H9 (cell line): ENCODE measurements around the gene ERC1. TPM values are rescaled to one million over a fixed set of nuclear protein-coding genes. Genes with fewer than 3 reads are reported as not detected.

Source experiments
- DNase-seq: peaks from one replicate; pipeline ENCODE4 v3.0.0-alpha.2; 2017
- H2AFZ ChIP-seq: one replicate; pipeline ENCODE4 v1.6.1; 2013; ENCODE audit warnings: mild to moderate bottlenecking, low read length, control low read depth, moderate library complexity
- H2AK5ac ChIP-seq: 2 replicates; pipeline ENCODE4 v1.6.1; 2013; ENCODE audit warnings: low read length, control low read depth, mixed read lengths; ENCODE audit not compliant: insufficient read length
- H2BK120ac ChIP-seq: one replicate; pipeline ENCODE4 v1.6.1; 2013; ENCODE audit warnings: low read depth, mild to moderate bottlenecking, low read length, control low read depth, inconsistent platforms; ENCODE audit not compliant: poor library complexity, severe bottlenecking
- H2BK12ac ChIP-seq: 2 replicates; pipeline ENCODE4 v1.6.1; 2013; ENCODE audit warnings: low read length, control low read depth, mixed read lengths, low read depth; ENCODE audit not compliant: insufficient read length
- H2BK15ac ChIP-seq: 2 replicates; pipeline ENCODE4 v1.6.1; 2013; ENCODE audit warnings: low read depth, low read length, control low read depth
- H2BK20ac ChIP-seq: one replicate; pipeline ENCODE4 v1.6.1; 2013; ENCODE audit warnings: low read depth, mild to moderate bottlenecking, low read length, control low read depth, inconsistent platforms; ENCODE audit not compliant: poor library complexity, severe bottlenecking
- H2BK5ac ChIP-seq: 2 replicates; pipeline ENCODE4 v1.6.1; 2013; ENCODE audit warnings: low read length, control low read depth, mixed read lengths; ENCODE audit not compliant: insufficient read length
- H3K14ac ChIP-seq: 2 replicates; pipeline ENCODE4 v1.6.1; 2013; ENCODE audit warnings: low read length, control low read depth; ENCODE audit not compliant: insufficient read depth
- H3K18ac ChIP-seq: 2 replicates; pipeline ENCODE4 v1.6.1; 2013; ENCODE audit warnings: low read depth, mild to moderate bottlenecking, mixed read lengths, low read length, control low read depth; ENCODE audit not compliant: insufficient read length
- H3K23ac ChIP-seq: 2 replicates; pipeline ENCODE4 v1.6.1; 2013; ENCODE audit warnings: low read length, control low read depth, mixed read lengths, low read depth; ENCODE audit not compliant: insufficient read length
- H3K23me2 ChIP-seq: 2 replicates; pipeline ENCODE4 v1.6.1; 2013; ENCODE audit warnings: low read depth, mild to moderate bottlenecking, mixed read lengths, low read length, control low read depth; ENCODE audit not compliant: insufficient read length, poor library complexity, severe bottlenecking
- H3K27ac ChIP-seq: 2 replicates; pipeline ENCODE4 v1.5.1; 2013; ENCODE audit warnings: low read length, control low read depth, mixed read lengths, low read depth; ENCODE audit not compliant: insufficient read length
- H3K27me3 ChIP-seq: 2 replicates; pipeline ENCODE4 v1.6.1; 2013; ENCODE audit warnings: low read length, control low read depth, inconsistent platforms; ENCODE audit not compliant: insufficient read depth
- H3K4ac ChIP-seq: 2 replicates; pipeline ENCODE4 v1.6.1; 2013; ENCODE audit warnings: low read depth, mild to moderate bottlenecking, control low read depth, inconsistent platforms, low read length, moderate library complexity
- H3K4me1 ChIP-seq: 2 replicates; pipeline ENCODE4 v1.6.1; 2013; ENCODE audit warnings: low read length, control low read depth, inconsistent platforms; ENCODE audit not compliant: insufficient read depth
- H3K4me2 ChIP-seq: 2 replicates; pipeline ENCODE4 v1.6.1; 2013; ENCODE audit warnings: low read length, control low read depth, mixed read lengths; ENCODE audit not compliant: insufficient read length, insufficient read depth
- H3K56ac ChIP-seq: 2 replicates; pipeline ENCODE4 v1.6.1; 2013; ENCODE audit warnings: low read depth, mild to moderate bottlenecking, mixed read lengths, low read length, control low read depth; ENCODE audit not compliant: insufficient read length
- H3K79me1 ChIP-seq: 2 replicates; pipeline ENCODE4 v1.6.1; 2013; ENCODE audit warnings: low read depth, mild to moderate bottlenecking, moderate library complexity, low read length, control low read depth, inconsistent platforms; ENCODE audit not compliant: insufficient read depth, poor library complexity, severe bottlenecking
- H3K79me2 ChIP-seq: 2 replicates; pipeline ENCODE4 v1.6.1; 2013; ENCODE audit warnings: low read length, control low read depth, inconsistent platforms; ENCODE audit not compliant: insufficient read depth
- H3K9ac ChIP-seq: 2 replicates; pipeline ENCODE4 v1.6.1; 2013; ENCODE audit warnings: low read length, control low read depth, mixed read lengths; ENCODE audit not compliant: insufficient read length; ENCODE audit errors: extremely low read depth
- H3K9me3 ChIP-seq: one replicate; pipeline ENCODE4 v1.6.1; 2013; ENCODE audit warnings: low read depth, low read length, inconsistent platforms; ENCODE audit not compliant: control insufficient read depth
- H3T11ph ChIP-seq: one replicate; pipeline ENCODE4 v1.6.1; 2013; ENCODE audit warnings: mild to moderate bottlenecking, low read length, control low read depth, inconsistent platforms
- H4K20me1 ChIP-seq: one replicate; pipeline ENCODE4 v1.6.1; 2013; ENCODE audit not compliant: control insufficient read depth, insufficient read length, insufficient read depth
- H4K5ac ChIP-seq: 2 replicates; pipeline ENCODE4 v1.6.1; 2013; ENCODE audit warnings: low read depth, mild to moderate bottlenecking, mixed read lengths, low read length, control low read depth; ENCODE audit not compliant: insufficient read length
- H4K8ac ChIP-seq: replicated peaks from 2 replicates; pipeline ENCODE4 v1.6.1; 2013; ENCODE audit warnings: low read length, control low read depth, mixed read lengths, low read depth; ENCODE audit not compliant: insufficient read length
- H4K91ac ChIP-seq: 2 replicates; pipeline ENCODE4 v1.6.1; 2013; ENCODE audit warnings: low read depth, mild to moderate bottlenecking, moderate library complexity, mixed read lengths, low read length, control low read depth; ENCODE audit not compliant: insufficient read length
- H3K27ac Mint-ChIP-seq, 3 experiments: 2 replicates in 2 of 3; 3 replicates in 1 of 3; pipeline ENCODE4 v1.8.0; 2020 to 2021; ENCODE audit warnings: mixed read lengths in 3 of 3, mild to moderate bottlenecking in 1 of 3, moderate library complexity in 1 of 3
- H3K27me3 Mint-ChIP-seq: 2 replicates; pipeline ENCODE4 v1.8.0; 2021; ENCODE audit warnings: low read depth, mild to moderate bottlenecking, moderate library complexity, mixed read lengths
- H3K36me3 Mint-ChIP-seq, 3 experiments: 2 replicates in 2 of 3; 3 replicates in 1 of 3; pipeline ENCODE4 v1.8.0; 2020 to 2021; ENCODE audit warnings: low read depth in 3 of 3, mixed read lengths in 3 of 3; ENCODE audit not compliant: insufficient read depth in 1 of 3
- H3K4me1 Mint-ChIP-seq, 2 experiments: 2 replicates each; pipeline ENCODE4 v1.8.0; 2020; ENCODE audit warnings: mixed read lengths in 2 of 2
- H3K4me3 Mint-ChIP-seq, 2 experiments: 2 replicates in 1 of 2; 3 replicates in 1 of 2; pipeline ENCODE4 v1.8.0; 2020 to 2021; ENCODE audit warnings: mild to moderate bottlenecking in 2 of 2, mixed read lengths in 2 of 2, moderate library complexity in 1 of 2
- H3K9me3 Mint-ChIP-seq, 2 experiments: 2 replicates in 1 of 2; 3 replicates in 1 of 2; pipeline ENCODE4 v1.8.0; 2020; ENCODE audit warnings: mild to moderate bottlenecking in 2 of 2, mixed read lengths in 2 of 2, moderate library complexity in 1 of 2
- WGBS: extraction: QIAGEN DNeasy Blood & Tissue Kit; methylation state at CpG from one replicate; pipeline ENCODE4 v1.1.7; 2013; ENCODE audit warnings: missing lambda C conversion rate, low lambda C conversion rate, mixed read lengths; ENCODE audit not compliant: insufficient read length; ENCODE audit errors: extremely low coverage; 5-methylcytosine and 5-hydroxymethylcytosine counted together
- total RNA-seq: library from RNA; stranded (reverse); gene quantifications from 2 replicates; pipeline ENCODE4 v1.2.1, GENCODE V29; 2021
- TF ChIP-seq, protein P1 (sequence below): fragments of 200-600 bp; sonication (generic); conservative IDR thresholded peaks from 3 replicates; pipeline ENCODE4 v1.8.0; 2021; ENCODE audit warnings: antibody characterized with exemption, mild to moderate bottlenecking

Gene ERC1
- total RNA-seq, 1 experiment from 2014 or later, result 51.2 TPM

DNA sequence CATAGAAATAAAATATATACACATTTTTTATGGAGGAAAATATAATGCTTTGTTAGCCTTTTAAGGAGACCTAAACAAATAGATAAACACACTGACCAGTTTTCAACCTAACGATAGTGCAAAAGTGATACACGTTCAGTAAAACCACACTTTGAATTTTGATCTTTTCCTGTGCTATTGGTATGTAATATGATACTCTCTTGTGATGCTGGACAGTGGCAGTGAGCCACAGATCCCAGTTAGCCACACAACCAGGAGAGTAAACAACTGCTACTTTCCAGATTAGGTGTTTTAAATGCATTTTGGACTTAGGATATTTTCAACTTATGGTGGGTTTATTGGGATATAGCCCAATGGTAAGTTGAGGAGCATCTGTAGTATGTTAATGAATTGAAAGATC, 243.1 kb downstream of the ERC1 start:
- H3K36me3 Mint-ChIP-seq, result no peaks in the 10 kb centered on the region
- Histone ChIP-seq H3K56ac (no peak overlapping the region), H2AK5ac (no peak overlapping the region), H3K4me2 (no peak overlapping the region), H4K91ac (no peak overlapping the region), H2AFZ (no peak overlapping the region), H3K4me1 (no peaks in the 10 kb centered on the region), H3K14ac (no peak overlapping the region), H2BK5ac (no peak overlapping the region), H4K5ac (no peak overlapping the region), H2BK120ac (no peak overlapping the region), H4K20me1 (no peaks in the 10 kb centered on the region), H4K8ac (no peak overlapping the region), H3K9ac (no peak overlapping the region), H3K23me2 (no peaks in the 10 kb centered on the region), H3K27ac (no peak overlapping the region), H3T11ph (no peak overlapping the region), H3K79me2 (no peaks in the 10 kb centered on the region), H2BK12ac (no peak overlapping the region), H3K23ac (no peak overlapping the region), H3K27me3 (no peaks in the 10 kb centered on the region), H3K79me1 (no peaks in the 10 kb centered on the region), H3K9me3 (no peaks in the 10 kb centered on the region), H3K18ac (no peak overlapping the region), H2BK15ac (no peak overlapping the region), H2BK20ac (no peak overlapping the region), H3K4ac (no peak overlapping the region)
- no peaks in the 10 kb centered on the region for H3K9me3 Mint-ChIP-seq
- H3K4me1 Mint-ChIP-seq, result peaks cover 2 to 7% of the 10 kb centered on the region in 2 experiments; a peak in 1 of 4 replicates
- no peak for DNase-seq
- no peaks in the 10 kb centered on the region for H3K27me3 Mint-ChIP-seq
- no peak overlapping the region for H3K4me3 Mint-ChIP-seq
- H3K27ac Mint-ChIP-seq, result no peak overlapping the region; a peak in 1 of 7 replicates
- TF ChIP-seq, protein P1, sequence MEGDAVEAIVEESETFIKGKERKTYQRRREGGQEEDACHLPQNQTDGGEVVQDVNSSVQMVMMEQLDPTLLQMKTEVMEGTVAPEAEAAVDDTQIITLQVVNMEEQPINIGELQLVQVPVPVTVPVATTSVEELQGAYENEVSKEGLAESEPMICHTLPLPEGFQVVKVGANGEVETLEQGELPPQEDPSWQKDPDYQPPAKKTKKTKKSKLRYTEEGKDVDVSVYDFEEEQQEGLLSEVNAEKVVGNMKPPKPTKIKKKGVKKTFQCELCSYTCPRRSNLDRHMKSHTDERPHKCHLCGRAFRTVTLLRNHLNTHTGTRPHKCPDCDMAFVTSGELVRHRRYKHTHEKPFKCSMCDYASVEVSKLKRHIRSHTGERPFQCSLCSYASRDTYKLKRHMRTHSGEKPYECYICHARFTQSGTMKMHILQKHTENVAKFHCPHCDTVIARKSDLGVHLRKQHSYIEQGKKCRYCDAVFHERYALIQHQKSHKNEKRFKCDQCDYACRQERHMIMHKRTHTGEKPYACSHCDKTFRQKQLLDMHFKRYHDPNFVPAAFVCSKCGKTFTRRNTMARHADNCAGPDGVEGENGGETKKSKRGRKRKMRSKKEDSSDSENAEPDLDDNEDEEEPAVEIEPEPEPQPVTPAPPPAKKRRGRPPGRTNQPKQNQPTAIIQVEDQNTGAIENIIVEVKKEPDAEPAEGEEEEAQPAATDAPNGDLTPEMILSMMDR, result no peak
- WGBS, result no CpG with 5 or more reads among the region's 2 CpGs
